GM18519 (cell line): ENCODE measurements around the gene TPRX1.
"Not testable (repeated sequence)": the region's sequence is repeated elsewhere in the genome, so short reads cannot be mapped to it uniquely, and the experiment has no call there.

ENCODE experiments used
- ATAC-seq: cut with Tn5 transposase; IDR thresholded peaks from one replicate; pipeline ENCODE4 v1.9.1; 2021; ENCODE audit warnings: mild to moderate bottlenecking, moderate library complexity; ENCODE audit not compliant: unreplicated experiment, low FRiP score

TPRX1 gene

DNA sequence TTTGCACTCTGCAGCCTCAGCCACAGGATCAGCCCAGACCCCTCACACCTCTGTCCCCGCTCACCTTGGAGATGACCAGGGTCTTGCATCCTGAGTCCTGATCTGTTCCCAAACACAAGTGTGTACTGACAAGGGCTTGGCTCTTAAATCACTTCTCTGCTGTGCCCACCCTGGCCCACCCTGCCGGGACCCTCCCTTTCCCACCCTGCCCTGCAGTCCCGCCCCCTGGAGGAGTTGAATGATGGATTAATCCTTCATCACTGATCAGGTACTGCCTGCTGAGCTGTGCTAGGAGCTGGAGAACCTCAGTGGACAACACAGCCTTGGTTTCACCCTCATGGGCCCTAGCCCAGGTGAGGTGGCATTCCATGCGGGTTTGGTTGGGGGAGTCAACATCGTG lies at the start of gene TPRX1:
TPRX1 (minus strand) TSS at position 101 of the 400 bp plus-strand sequence; CDS start at position 89, 12 bp downstream.
- not testable (repeated sequence) for ATAC-seq

- no peak for ATAC-seq
Measured at GRCh38 chr19:47853003-47853402, 48.7 kb upstream of the TPRX1 start.

DNA sequence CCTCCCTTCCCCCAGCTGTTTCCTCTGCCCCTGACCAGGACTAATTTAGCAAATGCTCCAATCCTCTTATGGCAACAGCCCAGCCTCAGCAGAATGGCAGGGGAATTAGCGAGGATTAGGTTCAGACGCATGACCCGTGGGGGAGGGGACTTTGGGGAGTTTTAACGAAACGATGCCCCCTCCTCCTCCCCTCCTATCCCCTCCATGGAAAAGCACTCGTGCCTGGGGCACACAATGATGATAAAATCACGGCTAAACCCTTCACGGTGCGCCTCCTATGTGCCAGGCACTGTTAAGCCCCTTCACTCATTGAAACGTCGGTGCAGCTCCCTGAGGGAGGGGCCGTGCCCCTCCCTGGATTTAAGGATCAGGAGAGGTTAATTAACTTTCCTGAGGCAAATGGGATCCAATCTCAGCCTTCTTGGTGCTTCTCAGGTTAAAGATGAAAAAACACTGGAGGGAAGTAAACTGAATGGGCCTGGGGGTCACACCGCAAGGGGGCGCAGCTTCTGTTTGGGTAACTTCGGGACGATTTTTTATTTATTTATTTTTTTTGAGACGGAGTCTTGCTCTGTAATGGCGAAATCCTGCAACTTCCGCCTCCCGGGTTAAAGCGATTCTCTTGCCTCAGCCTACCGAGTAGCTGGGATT lies 44.6 kb upstream of the TPRX1 start:
- no peak for ATAC-seq

GRCh38 chr19:47848425-47848822 lies 44.1 kb upstream of the TPRX1 start:
- no peak for ATAC-seq

DNA sequence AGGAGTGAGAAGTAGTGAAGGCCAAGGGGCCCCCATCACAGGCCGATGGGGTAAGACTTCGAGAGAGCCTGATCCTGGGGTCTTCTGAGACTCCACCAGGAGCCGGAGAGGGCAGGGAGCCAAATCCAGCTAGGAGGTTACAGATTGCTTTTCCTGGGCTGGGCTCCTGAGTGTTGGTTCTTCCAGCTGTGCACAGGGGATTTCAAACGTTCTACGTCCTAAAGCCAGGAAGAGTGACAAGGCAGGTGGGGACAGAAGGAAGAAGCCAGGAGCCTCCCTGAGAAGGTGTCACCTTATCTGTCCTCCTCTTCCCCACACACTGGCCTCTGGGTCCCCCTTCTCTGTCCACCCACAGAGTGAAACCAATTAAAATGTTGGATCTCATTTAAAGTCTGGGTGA lies 38.6 kb upstream of the TPRX1 start:
- no peak for ATAC-seq

DNA sequence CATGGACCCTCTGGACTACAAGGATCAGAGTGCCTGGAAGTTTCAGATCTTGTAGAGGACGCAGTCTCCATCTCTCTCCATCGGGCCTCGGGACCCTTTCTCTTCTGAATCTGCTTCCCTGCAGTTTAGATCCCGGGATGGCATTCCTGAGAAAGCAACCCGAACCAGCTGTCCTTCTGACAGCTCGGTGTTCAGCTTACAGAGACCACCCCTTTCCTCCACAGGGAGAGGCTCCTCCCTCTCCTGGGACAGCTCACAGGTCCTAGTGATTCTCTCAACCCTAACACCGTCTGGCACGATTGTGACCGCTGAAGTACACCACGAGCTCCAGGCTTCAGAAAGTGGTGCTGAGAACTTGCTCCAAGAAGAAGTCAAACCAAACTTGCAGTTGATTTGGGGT lies 35.6 kb upstream of the TPRX1 start:
- ATAC-seq = no peak

GRCh38 chr19:47839411-47839810 lies 35.1 kb upstream of the TPRX1 start:
- no peak for ATAC-seq

DNA sequence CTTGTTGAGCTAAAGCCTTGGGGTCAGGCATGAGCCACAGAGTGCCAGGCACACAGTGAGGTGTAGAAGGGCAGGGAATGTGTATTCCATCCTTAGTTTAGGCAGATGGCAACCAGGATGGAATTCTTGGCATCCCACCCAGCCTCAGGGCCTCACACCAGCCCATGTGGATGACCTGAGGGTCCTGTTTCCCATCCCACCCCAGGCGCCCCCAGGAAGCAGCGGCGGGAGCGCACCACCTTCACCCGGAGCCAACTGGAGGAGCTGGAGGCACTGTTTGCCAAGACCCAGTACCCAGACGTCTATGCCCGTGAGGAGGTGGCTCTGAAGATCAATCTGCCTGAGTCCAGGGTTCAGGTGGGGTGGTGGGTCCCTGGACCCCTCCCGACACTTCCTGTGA lies 31.7 kb upstream of the TPRX1 start:
- no peak for ATAC-seq

- ATAC-seq = no peak
Measured at GRCh38 chr19:47832723-47833122, 28.4 kb upstream of the TPRX1 start.

GRCh38 chr19:47826800-47827199 lies 22.4 kb upstream of the TPRX1 start:
- ATAC-seq = no peak

DNA sequence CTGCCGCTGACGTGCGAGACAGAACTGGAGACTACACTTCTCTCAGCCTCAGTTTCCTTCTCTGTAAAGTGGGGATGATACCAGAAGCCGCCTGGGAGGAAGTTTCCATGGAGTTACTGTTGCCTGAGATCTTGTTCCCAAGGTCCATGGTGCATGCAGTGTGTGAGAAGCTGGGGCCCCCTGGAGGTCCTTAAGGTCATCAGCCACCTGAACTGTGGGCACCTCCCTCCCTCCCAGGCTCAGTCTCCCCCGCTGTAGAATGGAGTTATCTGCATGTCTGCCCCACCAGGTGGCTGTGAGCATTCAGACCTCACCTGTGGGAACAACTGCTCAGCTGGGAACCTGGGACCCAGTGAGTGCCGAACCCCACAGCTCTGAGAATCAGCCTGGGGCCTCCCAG lies 20.0 kb upstream of the TPRX1 start:
- no peak for ATAC-seq

DNA sequence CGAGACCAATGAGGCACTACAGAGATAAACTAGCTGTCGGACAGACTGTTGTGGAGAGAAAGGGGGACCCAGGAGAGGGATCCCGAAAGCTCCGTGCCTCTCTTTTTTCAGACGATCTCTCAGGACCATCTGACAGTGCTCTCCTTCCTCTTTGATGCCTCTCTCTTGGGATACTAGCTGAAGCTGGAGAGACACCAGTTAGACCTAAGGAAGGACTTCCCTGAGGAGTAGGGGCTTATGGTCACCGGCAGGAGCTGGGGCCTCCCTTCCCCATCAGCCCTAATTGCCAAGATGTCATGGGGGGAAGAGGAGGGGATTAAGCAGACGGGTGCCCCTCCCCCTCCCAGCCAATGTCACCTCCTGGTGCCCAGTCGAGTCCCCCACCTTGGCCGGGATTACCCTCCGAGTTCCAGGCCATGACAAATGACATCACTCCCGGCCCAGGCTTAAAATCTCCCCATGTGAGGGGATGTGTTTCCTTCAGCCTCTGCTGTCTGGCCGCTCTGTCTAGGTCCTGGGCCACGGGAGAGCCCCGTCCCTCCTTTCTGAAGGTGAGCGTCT lies 17.2 kb upstream of the TPRX1 start, which contains the start of gene CRX:
CRX (plus strand) TSS at position 478 of the 561 bp plus-strand sequence. CDS start 12,507 bp downstream, outside the sequence.
- ATAC-seq = no peak

GRCh38 chr19:47820410-47820809 lies 16.1 kb upstream of the TPRX1 start:
- no peak for ATAC-seq

DNA sequence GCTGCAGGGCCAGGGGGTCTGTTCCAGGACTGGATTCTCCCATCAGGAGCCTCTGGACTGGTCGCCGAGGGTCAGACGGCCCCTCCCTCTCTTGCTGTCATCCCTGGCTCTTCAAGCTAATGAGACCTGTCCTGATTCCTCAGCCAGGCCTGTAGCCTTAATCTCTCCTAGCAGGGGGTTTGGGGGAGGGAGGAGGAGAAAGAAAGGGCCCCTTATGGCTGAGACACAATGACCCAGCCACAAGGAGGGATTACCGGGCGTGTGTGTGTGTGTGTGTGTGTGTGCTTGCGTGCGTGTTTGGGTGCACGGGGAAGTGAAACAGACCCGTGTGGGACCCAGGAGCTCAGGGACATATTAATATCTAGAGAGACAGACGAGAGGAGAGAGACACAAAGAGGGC lies 15.5 kb upstream of the TPRX1 start:
- ATAC-seq = no peak

DNA sequence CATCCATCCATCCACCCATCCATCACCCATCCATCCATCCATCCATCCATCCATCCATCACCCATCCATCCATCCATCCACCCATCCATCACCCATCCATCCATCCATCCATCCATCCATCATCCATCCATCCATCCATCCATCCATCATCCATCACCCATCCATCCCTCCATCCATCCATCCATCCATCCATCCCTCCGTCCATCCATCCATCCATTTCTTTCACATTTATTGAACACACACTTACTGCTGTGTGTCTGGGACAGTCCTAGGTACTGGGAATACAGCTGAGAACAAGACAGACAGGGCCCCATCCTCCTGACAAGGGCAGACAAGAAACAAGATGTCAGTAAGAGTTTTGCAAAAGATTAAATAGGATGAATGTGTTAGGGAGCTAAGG lies 13.9 kb upstream of the TPRX1 start:
- not testable (repeated sequence) for ATAC-seq

DNA sequence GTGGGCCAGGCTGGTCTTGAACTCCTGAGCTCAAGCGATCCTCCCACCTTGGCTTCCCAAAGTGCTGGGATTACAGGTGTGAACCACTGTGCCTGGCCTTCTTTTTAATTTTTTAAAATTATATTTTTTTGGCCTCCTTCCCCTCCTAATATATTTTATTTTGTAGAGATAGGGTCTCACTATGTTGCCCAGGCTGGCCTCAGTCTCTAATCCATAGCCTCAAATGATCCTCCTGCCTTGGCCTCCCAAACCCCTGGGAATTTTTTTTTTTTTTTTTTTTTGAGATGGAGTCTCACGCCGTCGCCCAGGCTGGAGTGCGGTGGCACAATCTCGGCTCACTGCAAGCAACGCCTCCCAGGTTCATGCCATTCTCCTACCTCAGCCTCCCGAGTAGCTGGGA lies 11.9 kb upstream of the TPRX1 start:
- not testable (repeated sequence) for ATAC-seq

GRCh38 chr19:47813995-47814328 lies 9.6 kb upstream of the TPRX1 start:
- ATAC-seq = no peak

- no peak for ATAC-seq
Measured at GRCh38 chr19:47813304-47813994, 9.1 kb upstream of the TPRX1 start.

- ATAC-seq = no peak
Measured at GRCh38 chr19:47806435-47806834, 2.1 kb upstream of the TPRX1 start.

- ATAC-seq = no peak
Measured at GRCh38 chr19:47805313-47805712, 962 bp upstream of the TPRX1 start.

GRCh38 chr19:47803671-47804070 lies 680 bp downstream of the TPRX1 start:
- ATAC-seq = not testable (repeated sequence)

GRCh38 chr19:47803148-47803547 lies 1.2 kb downstream of the TPRX1 start:
- not testable (repeated sequence) for ATAC-seq
